Muscle of arm (tissue), 12 donors: ENCODE data around the gene SPOCK2. TPM values are rescaled to one million over a fixed set of nuclear protein-coding genes. Genes with fewer than 3 reads are reported as not detected.
"Not testable (repeated sequence)": the region's sequence is repeated elsewhere in the genome, so short reads cannot be mapped to it uniquely, and the experiment has no call there.

Experiments used
- DNase-seq: peaks from one replicate; pipeline ENCODE4 v3.0.0-alpha.2; 2013
- polyA plus RNA-seq, 12 donors: library from polyadenylated mRNA; unstranded; fragments of 120-200 nt; gene quantifications; one replicate each; pipeline ENCODE4 v1.2.1, GENCODE V29; 2013; ENCODE audit not compliant: insufficient read length in 12 of 12

The SPOCK2 gene
- polyA plus RNA-seq, 12 donors, result 2.3 to 9.6 (median 3.2) TPM; not detected in 1

- not testable (repeated sequence) for DNase-seq
Observed at GRCh38 chr10:72108004-72108370, 19.6 kb upstream of the SPOCK2 start.

GRCh38 chr10:72107325-72108003, 19.1 kb upstream of the SPOCK2 start:
- no peak for DNase-seq

- no peak for DNase-seq
Observed at GRCh38 chr10:72106896-72107295, 18.5 kb upstream of the SPOCK2 start.

DNA sequence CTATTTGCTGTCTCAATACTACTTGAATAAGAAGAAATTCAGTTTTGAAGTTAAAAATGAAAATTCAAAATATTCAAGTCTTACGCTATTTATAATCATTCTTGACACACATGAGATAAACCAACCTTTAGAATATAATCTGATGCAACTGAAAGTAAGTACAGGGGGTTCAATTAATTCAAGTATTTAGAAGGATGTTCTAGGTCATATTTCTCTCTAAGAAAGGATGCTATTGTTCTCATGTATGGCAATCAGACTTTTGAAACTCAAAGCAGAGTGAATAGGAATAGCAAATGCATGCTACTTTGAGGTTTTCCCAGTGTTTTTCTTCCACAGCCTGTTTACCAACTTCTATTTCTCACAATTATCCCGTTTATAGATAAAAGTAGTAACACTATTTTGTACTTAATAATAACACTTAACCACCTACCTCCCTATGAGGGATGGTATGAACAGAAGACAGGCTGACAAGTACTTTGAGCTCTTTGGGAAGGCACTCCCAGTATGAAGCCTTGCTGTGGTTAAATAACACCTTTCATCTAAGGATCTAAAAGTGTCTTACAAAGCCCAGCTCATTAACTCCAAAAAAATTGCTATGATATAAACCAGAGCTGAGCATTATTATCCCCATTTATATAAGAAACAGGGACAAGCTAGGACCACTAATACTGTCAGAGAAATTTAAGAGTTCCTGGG, 18.0 kb upstream of the SPOCK2 start:
- no peak for DNase-seq

DNA sequence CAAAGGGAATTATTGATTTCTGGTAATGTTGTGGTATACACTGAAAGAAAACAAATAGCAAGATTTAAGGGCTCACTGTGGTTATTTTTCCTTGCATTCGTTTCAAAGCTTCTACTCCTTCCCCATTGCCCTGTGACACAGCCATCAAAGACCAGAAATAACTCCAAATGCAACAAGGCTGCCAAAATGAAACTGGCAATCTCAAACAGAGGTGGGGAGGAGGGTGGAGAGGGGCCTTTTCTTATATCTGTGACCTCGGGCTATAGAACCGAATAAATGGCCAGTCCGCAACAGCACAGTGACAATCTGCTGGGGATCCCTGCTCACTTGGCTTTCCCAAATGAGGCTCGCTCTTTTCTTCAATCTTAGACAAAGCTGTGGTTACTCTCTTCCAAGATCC, 17.4 kb upstream of the SPOCK2 start:
- no peak for DNase-seq

DNA sequence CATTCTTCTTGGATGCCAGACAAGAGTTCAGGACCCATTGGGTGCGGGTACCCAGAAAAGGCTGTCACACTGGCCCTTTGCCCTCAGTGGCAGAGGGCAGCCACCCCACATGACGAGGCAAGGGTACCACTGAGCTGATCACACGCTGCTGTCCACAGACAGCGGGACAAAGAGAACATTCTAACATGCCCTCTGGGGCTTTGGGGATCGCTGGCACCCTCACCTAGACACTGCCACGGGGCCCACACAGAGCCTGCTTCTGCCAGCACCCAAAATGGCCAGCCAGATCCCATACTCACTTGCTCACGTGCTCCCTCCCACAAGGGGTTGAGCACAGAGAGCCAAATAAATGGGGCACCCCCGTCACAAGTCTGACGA, 16.7 kb upstream of the SPOCK2 start:
- no peak for DNase-seq

- DNase-seq, result no peak
Observed at GRCh38 chr10:72104472-72105097, 16.2 kb upstream of the SPOCK2 start.

GRCh38 chr10:72099600-72099921, 11.2 kb upstream of the SPOCK2 start:
- DNase-seq, result no peak

DNA sequence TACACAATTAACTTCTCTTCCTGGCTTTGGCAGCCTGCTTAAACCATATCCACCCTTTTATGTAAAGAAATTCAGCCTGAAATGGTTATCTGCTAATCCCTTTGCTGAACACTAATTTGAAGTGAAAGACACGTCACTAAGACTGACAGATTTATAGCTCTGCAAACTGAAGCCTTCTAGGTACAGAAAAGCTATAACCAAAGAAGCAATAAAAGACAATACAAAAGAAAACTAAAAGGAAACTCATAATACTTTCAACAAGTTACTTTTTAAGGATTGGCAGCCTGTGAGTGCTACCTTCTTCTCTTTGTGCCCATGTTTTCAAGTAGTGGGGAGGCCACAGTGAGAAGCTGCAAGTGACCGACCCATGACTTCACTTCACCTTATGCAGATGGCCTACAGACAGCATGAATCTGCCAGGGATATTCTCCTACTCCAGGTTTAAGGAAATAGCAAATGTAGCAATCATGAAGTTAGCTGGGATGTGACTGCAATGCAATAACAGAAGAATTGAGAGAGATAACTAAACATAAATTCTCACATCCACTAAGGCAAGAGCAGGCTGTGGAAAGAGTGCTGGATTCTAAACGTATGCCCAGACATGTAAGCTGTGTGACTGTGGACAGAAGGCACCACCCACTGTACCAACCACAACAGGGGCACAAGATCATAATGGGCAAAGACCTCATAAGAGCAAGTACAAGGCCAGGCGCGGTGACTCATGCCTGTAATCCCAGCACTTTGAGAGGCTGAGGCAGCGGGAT, 10.7 kb upstream of the SPOCK2 start:
- DNase-seq, result no peak

DNA sequence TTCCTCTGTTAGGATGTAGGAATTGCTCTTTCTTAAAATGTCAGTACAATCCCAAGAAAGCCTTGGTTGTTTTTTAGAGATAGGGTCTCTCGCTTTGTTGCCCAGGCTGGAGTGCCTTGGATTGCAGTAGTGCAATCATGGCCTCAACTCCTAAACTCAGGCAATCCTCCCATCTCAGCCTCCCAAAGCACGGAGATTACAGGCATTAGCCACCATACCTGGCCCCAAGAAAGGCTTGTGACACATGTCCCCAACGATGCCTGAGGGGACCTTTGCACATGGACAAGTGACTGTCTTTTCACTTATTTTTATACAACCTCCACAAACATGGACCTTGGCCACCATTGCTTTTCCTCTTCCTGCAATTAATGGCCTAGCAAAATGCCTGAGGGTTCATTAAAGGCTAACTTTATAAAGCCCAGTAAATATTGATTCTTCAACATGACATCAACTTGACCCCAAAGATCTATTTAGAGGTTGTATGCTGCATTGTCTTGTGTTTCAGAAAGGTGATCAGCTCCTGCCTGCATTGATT, 10.0 kb upstream of the SPOCK2 start:
- DNase-seq, result no peak

DNA sequence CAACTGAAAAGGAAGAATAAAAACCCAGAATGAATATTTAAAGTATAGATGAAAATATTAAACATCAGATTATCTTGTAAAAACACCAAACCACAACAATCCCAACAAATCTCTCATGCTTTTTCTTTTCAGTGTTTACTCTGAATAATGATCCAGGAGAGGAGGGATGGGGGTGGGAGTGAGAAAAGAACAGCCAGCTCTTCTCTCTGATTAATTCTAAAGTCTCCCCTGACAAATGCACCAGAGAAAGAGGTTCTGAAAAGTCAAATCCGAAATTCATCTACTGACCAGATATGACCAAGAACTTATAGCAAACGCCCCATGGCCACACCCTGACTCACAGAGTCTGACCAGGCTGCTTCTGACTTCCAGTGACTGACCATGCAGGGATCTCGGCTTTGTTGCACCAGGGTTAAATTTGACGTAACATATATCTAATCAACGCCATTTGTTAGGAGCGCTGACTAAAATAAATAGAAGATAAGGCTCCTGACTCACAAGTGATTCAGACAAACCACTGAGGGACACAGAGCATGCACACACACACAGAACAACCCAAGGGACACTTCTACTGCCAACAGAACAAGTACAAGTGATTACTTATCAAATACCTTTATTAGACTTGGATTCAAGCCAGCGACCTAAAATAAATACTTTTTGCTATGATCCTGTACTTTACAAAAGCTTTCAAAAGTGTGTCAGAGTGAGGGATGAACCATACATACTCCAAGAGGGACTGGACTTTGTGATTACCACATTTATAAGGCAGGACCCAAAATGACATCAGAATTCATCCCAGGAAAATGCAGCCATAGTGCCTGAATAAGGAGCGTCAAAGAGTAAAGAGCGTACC, 9.3 kb upstream of the SPOCK2 start:
- no peak for DNase-seq

GRCh38 chr10:72096115-72097000, 8.0 kb upstream of the SPOCK2 start:
- DNase-seq, result no peak

DNA sequence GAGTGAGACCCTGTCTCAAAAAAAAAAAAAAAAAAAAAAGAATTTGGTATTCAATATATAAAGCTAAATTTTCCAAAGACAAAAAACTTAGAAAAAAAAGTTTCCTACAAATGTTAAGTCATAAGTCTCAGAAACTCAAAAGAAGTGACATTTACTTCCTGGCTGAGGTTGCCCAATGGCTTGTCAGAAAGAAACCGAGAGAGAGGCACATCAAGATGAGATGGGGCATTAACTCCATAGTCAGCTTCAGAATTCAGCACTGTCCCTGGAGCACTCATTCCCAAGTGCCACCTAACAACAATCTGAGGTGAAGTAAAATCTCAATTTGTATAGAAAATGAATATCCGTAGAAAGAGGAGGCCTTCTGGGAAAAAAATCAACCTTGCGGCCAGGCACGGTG, 6.8 kb upstream of the SPOCK2 start:
- DNase-seq, result no peak

DNA sequence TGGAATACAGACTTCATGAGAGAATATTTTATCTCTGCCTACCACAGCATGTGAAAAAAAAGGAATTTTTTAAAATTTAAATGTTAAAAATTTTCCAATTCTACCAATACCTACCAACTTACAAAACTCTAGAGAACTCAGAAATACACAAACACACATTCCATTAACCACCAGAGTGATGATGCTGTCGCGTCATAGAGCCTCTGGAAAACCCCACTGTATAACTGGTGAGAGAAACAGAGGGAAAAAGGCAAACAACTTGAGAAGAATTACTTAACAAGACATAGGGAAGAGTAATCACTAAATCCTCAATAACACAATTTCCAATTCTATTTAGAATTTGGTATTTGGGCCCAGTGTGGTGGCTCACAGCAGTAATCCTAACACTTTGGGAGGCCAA, 6.2 kb upstream of the SPOCK2 start:
- DNase-seq, result no peak

DNA sequence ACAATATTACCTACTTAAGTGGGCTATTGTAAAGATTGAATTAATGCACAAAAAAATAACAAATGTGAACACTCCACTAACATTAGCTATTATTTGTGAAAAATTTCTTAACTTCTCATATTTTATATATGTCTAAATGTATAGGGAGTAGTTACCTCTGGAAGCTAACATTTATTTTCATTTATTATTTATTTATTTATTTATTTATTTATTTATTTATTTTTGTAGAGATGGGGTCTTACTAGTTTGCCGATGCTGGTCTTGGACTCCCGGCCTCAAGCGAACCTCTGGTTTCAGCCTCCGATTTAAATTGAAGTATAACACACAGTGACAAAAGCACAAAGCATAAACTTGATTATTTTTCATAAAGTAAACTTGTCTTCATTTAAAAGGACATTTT, 5.1 kb upstream of the SPOCK2 start:
- DNase-seq, result no peak

DNA sequence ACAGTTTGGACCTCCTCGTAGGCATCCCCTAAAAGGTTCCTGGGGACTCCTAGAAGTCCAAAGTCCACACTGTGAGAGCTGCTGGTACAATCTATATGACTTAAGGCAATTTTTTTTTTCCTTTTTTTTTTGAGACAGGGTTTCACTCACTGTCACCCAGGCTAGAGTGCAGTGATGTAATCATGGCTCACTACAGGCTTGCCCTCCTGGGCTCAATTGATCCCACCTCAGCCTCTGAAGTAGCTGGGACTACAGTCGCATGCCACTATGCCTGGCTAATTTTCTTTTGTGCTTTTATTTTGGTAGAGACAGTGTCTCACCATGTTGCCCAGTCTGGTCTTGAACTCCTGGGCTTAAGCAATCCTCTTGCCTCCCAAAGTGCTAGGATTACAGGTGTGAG, 4.6 kb upstream of the SPOCK2 start:
- no peak for DNase-seq

GRCh38 chr10:72092171-72092924, 4.0 kb upstream of the SPOCK2 start:
- no peak for DNase-seq

DNA sequence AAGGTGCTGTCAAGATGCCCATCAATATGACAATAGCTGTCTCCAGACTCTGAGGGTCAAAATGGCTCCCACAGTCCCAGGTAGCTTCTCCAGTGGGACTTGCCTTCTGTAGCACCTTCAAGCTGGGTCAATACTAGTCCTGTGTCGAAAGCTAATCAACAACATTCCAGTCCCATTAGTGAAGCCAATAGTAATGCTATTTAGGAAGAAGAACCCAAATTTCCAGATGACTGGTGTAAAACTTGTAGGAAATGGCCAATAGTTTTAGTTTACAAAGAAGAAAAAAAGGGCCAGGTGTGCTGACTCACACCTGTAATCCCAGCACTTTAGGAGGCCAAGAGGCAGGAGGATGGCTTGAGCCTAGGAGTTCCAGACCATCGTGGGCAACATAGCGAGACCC, 2.0 kb upstream of the SPOCK2 start:
- no peak for DNase-seq

GRCh38 chr10:72089618-72090017, 1.3 kb upstream of the SPOCK2 start:
- DNase-seq, result no peak
